Bronchial epithelial cell (primary cell): ENCODE results near the gene UNC5B. TPM values are rescaled to one million over a fixed set of nuclear protein-coding genes. Genes with fewer than 3 reads are reported as not detected.
A peak's percentile ranks its signal among the peaks of the same experiment; 100 is the strongest.

Experiments used
- DNase-seq: peaks from one replicate; pipeline ENCODE4 v3.0.0-alpha.2; 2010; ENCODE audit warnings: low read depth
- FAIRE-seq: peaks from 2 replicates; lab custom pipeline; 2011; peaks lifted over from hg19 to GRCh38; lab: Jason Lieb, UNC
- H3K27me3 ChIP-seq: 2 replicates; pipeline ENCODE4 v1.5.1; 2011; ENCODE audit warnings: low read length; ENCODE audit not compliant: control insufficient read depth, insufficient read depth
- H3K36me3 ChIP-seq: 2 replicates; pipeline ENCODE4 v1.5.1; 2011; ENCODE audit warnings: low read length; ENCODE audit not compliant: control insufficient read depth, insufficient read depth
- H3K4me3 ChIP-seq: 2 replicates; pipeline ENCODE4 v1.5.1; 2011; ENCODE audit warnings: mild to moderate bottlenecking, low read depth, low read length, control low read depth
- CTCF ChIP-seq: IDR thresholded peaks from 2 replicates; pipeline ENCODE4 v1.5.1; 2011; ENCODE audit warnings: mild to moderate bottlenecking, moderate library complexity, low read length, control low read depth, inconsistent platforms; ENCODE audit not compliant: insufficient read depth, severe bottlenecking
- total RNA-seq: library from RNA; depleted of rRNA; stranded (reverse); fragments of >200 nt; gene quantifications from 2 replicates; pipeline ENCODE4 v1.2.1, GENCODE V29; 2014

UNC5B gene
- total RNA-seq, 1 donor from 2014 or later = 36.6 TPM

- DNase-seq (no peak), FAIRE-seq (no peak)
- H3K27me3 ChIP-seq = no peaks in the 10 kb centered on the region
- no peak overlapping the region for H3K4me3 ChIP-seq
- peaks cover 4% of the 10 kb centered on the region for H3K36me3 ChIP-seq
- no peak for TF ChIP-seq CTCF
Measured at GRCh38 chr10:71258446-71259145, 46.2 kb downstream of the UNC5B start.

GRCh38 chr10:71259282-71259681 is 46.9 kb downstream of the UNC5B start:
- FAIRE-seq (no peak), DNase-seq (no peak)
- TF ChIP-seq CTCF = no peak
- Histone ChIP-seq H3K27me3 (no peaks in the 10 kb centered on the region), H3K36me3 (peaks cover 4% of the 10 kb centered on the region), H3K4me3 (no peak overlapping the region)

DNA sequence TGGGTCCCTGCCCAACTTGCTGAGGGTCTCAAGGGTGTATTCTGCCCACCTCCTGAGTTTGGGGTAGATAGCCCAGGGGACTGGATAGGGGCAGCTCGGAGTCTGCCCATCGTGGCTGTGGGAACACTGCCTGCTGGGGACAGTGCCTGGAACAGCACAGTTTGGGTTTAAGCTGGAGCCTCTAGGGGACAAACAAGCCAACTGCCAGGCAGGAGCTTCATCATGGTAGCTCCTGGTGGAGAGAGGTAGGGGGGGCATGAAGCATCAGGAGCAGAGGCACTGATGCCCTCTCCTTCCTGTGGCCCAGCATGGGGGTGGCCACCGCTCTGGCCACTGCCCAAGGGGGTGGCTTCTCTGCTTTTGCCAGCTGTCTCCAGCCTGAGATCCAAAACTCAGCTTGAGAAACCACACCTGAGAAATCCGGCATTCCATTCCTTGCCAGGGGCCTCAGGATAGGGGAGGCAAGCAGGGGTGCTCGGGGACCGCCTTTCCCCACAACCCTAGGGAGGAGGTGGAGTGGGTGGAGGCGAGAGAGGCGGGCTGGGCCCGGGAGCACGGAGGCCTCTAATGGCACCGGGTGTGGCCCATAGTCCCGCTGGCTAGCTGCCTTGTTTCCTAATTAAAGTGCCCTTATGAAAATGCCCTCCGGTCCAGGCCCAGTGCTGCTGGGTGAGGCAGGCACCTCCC is 47.6 kb downstream of the UNC5B start:
- H3K27me3 ChIP-seq = no peaks in the 10 kb centered on the region
- no peak overlapping the region for H3K4me3 ChIP-seq
- H3K36me3 ChIP-seq = peaks cover 4% of the 10 kb centered on the region
- peak; percentile 13 for DNase-seq
- peak; percentile 7 for TF ChIP-seq CTCF
- no peak for FAIRE-seq

DNA sequence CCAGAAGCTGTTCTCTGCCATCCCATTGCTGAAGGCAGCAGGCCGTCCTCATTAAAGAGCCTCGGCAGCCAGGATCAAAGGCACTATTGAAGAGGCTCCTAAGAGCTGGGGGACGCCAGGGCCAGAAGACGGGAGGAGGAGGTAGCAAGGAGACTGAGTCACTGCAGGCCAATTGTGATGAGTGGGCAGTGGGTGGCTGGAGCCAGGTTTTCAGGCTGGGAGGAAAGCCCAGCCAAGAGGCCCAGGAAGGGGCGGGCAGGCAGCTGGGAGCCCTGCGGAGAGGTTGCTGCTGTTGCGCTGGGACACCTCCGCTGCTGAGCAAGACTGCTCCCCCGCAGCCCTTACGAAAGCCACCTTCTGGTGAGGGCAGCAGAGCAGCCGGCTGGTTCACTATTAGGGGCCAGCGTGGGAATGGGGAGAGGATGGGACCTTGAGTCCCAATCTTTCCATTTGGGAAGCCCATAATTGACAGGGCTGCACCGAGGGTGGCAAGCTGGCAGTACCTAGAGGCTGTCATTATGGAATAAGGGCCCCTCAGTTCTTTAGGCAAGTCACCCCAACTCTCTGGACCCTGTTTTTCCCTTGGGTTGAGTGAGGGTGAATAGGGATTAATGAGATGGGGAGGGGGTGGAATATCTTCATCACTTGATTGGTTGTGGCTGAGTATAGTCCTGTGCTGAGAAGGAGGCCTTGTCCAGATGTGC is 48.4 kb downstream of the UNC5B start:
- no peak for FAIRE-seq
- Histone ChIP-seq H3K27me3 (no peaks in the 10 kb centered on the region), H3K36me3 (peaks cover 4% of the 10 kb centered on the region), H3K4me3 (no peak overlapping the region)
- TF ChIP-seq CTCF = no peak
- DNase-seq = peak; percentile 81

DNA sequence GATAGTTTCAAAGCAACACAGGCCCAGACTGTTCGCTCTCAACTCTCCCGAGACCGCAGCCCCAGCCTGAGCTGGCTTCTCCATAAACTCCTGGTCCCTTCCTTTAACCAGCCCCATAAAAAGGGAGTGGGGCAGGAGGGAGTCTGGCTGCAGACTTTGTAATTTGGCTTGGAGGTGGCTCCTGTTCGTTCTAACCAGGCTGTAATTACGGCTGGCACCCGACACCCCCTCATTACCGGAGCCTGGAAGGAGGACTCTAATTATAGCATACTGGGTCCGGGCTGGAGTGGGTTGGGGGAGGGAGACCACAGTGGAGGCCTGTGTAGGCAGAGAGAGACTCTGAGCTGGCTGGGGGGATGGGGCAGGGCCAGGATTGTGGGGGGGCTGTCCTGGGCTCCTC is 49.7 kb downstream of the UNC5B start:
- FAIRE-seq = no peak
- Histone ChIP-seq H3K36me3 (peaks cover 4% of the 10 kb centered on the region), H3K4me3 (no peak overlapping the region), H3K27me3 (no peaks in the 10 kb centered on the region)
- no peak for DNase-seq
- no peak for TF ChIP-seq CTCF
